ENCODE measurements around the gene TMEM150C. TPM values are rescaled to one million over a fixed set of nuclear protein-coding genes. Genes with fewer than 3 reads are reported as not detected.

The TMEM150C gene
- total and polyA plus RNA-seq, 2 of the 4 experiments (the other 2 are of a cell fraction) = 0.10 to 0.36 TPM

GRCh38 chr4:82585690-82586435 lies 24.1 kb upstream of the TMEM150C start:
- CTCF ChIA-PET = no interaction called here
- H3K4ac ChIP-seq (ENCODE audit: low read depth, low read length) = no peak overlapping the region
- no TSS peak for BruUV-seq (replicated peaks)
- H3K4me1 ChIP-seq (ENCODE audit: control insufficient read depth, insufficient read depth, low read length) = no peaks in the 10 kb centered on the region
- H2AFZ ChIP-seq (replicated peaks; ENCODE audit: low read length, poor library complexity) = no peak overlapping the region
- intact Hi-C loops (cut with micrococcal nuclease) = no loop called here
- no peak overlapping the region for H2BK15ac ChIP-seq (ENCODE audit: low read depth, low read length)
- in situ Hi-C loops (cut with MboI; ENCODE audit: low sequenced_read_pairs) = no loop called here
- POLR2A ChIA-PET (ENCODE audit: unreplicated experiment) = no interaction called here
- no peak overlapping the region for H2BK20ac ChIP-seq (ENCODE audit: low read depth, low read length)
- H2AK9ac ChIP-seq (replicated peaks; ENCODE audit: low read depth, low read length, poor library complexity) = no peak overlapping the region
- H3K27me3 ChIP-seq (ENCODE audit: control insufficient read depth, insufficient read depth, low read length) = peaks cover 25% of the 10 kb centered on the region
- H3K4me2 ChIP-seq (ENCODE audit: low read depth, low read length) = no peak overlapping the region
- no peak overlapping the region for H4K91ac ChIP-seq (ENCODE audit: insufficient read depth, low read depth, low read length)
- dilution Hi-C loops (cut with HindIII; ENCODE audit: low sequenced_read_pairs, unreplicated experiment) = no loop called here
- H2BK5ac ChIP-seq (ENCODE audit: low read depth, low read length, poor library complexity, severe bottlenecking) = no peak overlapping the region
- no peak overlapping the region for H2BK120ac ChIP-seq (ENCODE audit: low read depth, low read length)
- H3K14ac ChIP-seq (replicated peaks; ENCODE audit: low read depth, low read length) = no peak overlapping the region
- no peak for DNase-seq
- H3K23ac ChIP-seq (ENCODE audit: low read depth, low read length) = no peak overlapping the region
- no peak overlapping the region for H3K27ac ChIP-seq (ENCODE audit: insufficient read depth, low read length)
- ATAC-seq (ENCODE audit: low read depth) = no peak
- 83% methylated on average over 4 of the region's 8 CpGs; no CpG with 5 or more reads in 1 of the 2 experiments for WGBS, 2 experiments (ENCODE audit: extremely low coverage in 2 of 2, insufficient read length in 1 of 2)
- TF ChIP-seq USF2 (IDR thresholded peaks at IDR 0.05; ENCODE audit: low read depth, low read length) (no peak), NFE2L2 (IDR thresholded peaks at IDR 0.05; ENCODE audit: low read depth, low read length) (no peak), CEBPB (IDR thresholded peaks at IDR 0.05; ENCODE audit: low read depth, low read length) (no peak), MXI1 (IDR thresholded peaks at IDR 0.05; ENCODE audit: borderline replicate concordance, low read depth, low read length) (no peak), CHD1 (IDR thresholded peaks at IDR 0.05; ENCODE audit: low read depth, low read length) (no peak), MAFK (IDR thresholded peaks at IDR 0.05; ENCODE audit: low read depth, low read length) (no peak), SMC3 (IDR thresholded peaks at IDR 0.05; ENCODE audit: low read depth, low read length) (no peak), RAD21 (IDR thresholded peaks at IDR 0.05; ENCODE audit: low read length) (no peak), RFX5 (IDR thresholded peaks at IDR 0.05; ENCODE audit: low read depth, low read length) (no peak), FOS (IDR thresholded peaks at IDR 0.05; ENCODE audit: low read depth, low read length) (no peak), MAZ (IDR thresholded peaks at IDR 0.05; ENCODE audit: borderline replicate concordance, low read depth, low read length) (no peak), POLR2A (IDR thresholded peaks at IDR 0.05; ENCODE audit: low read depth, low read length) (no peak), RCOR1 (IDR thresholded peaks at IDR 0.05; ENCODE audit: insufficient replicate concordance, low read length) (no peak), BHLHE40 (IDR thresholded peaks at IDR 0.05; ENCODE audit: low read depth, low read length) (no peak)
- TF ChIP-seq, protein P1, sequence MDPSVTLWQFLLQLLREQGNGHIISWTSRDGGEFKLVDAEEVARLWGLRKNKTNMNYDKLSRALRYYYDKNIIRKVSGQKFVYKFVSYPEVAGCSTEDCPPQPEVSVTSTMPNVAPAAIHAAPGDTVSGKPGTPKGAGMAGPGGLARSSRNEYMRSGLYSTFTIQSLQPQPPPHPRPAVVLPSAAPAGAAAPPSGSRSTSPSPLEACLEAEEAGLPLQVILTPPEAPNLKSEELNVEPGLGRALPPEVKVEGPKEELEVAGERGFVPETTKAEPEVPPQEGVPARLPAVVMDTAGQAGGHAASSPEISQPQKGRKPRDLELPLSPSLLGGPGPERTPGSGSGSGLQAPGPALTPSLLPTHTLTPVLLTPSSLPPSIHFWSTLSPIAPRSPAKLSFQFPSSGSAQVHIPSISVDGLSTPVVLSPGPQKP (IDR thresholded peaks at IDR 0.05; ENCODE audit: borderline replicate concordance, low read depth, low read length) = no peak
- TF ChIP-seq, protein P2, sequence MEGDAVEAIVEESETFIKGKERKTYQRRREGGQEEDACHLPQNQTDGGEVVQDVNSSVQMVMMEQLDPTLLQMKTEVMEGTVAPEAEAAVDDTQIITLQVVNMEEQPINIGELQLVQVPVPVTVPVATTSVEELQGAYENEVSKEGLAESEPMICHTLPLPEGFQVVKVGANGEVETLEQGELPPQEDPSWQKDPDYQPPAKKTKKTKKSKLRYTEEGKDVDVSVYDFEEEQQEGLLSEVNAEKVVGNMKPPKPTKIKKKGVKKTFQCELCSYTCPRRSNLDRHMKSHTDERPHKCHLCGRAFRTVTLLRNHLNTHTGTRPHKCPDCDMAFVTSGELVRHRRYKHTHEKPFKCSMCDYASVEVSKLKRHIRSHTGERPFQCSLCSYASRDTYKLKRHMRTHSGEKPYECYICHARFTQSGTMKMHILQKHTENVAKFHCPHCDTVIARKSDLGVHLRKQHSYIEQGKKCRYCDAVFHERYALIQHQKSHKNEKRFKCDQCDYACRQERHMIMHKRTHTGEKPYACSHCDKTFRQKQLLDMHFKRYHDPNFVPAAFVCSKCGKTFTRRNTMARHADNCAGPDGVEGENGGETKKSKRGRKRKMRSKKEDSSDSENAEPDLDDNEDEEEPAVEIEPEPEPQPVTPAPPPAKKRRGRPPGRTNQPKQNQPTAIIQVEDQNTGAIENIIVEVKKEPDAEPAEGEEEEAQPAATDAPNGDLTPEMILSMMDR (conservative IDR thresholded peaks at IDR 0.05; ENCODE audit: low read depth, low read length) = no peak
- H3K9me3 ChIP-seq (ENCODE audit: control insufficient read depth, insufficient read depth, low read length) = peaks cover 2% of the 10 kb centered on the region; the same call in 1 of the 2 replicates
- H2AK5ac ChIP-seq (ENCODE audit: low read depth, low read length) = no peak overlapping the region
- H3K79me1 ChIP-seq (ENCODE audit: low read depth in 1 of 2, low read length in 2 of 2) = no peaks in the 10 kb centered on the region
- H3K56ac ChIP-seq (ENCODE audit: extremely low read depth, insufficient read depth, low read length) = no peak overlapping the region
- no peaks in the 10 kb centered on the region for H3K9me1 ChIP-seq (ENCODE audit: insufficient read depth, low read length)
- H3K18ac ChIP-seq (ENCODE audit: low read depth, low read length) = no peak overlapping the region
- no peak overlapping the region for H4K5ac ChIP-seq (ENCODE audit: low read depth, low read length)
- no peak overlapping the region for H3K4me3 ChIP-seq (ENCODE audit: insufficient read depth, low read depth, low read length)
- no peaks in the 10 kb centered on the region for H3K36me3 ChIP-seq (ENCODE audit: control insufficient read depth, insufficient read depth, low read length)
- no peak overlapping the region for H4K8ac ChIP-seq (ENCODE audit: low read depth in 2 of 2, low read length in 2 of 2)
- H3K9ac ChIP-seq (ENCODE audit: low read depth, low read length) = no peak overlapping the region
- H4K20me1 ChIP-seq (ENCODE audit: insufficient read depth, low read length) = no peaks in the 10 kb centered on the region
